HG02642 (cell line): ENCODE results near the gene COX8A.
A peak's percentile ranks its signal among the peaks of the same experiment; 100 is the strongest.
"Not testable (repeated sequence)": the region's sequence is repeated elsewhere in the genome, so short reads cannot be mapped to it uniquely, and the experiment has no call there.

ENCODE experiments used
- ATAC-seq: cut with Tn5 transposase; IDR thresholded peaks from one replicate; pipeline ENCODE4 v1.9.1; 2021; ENCODE audit warnings: mild to moderate bottlenecking; ENCODE audit not compliant: unreplicated experiment, poor library complexity

The COX8A gene

GRCh38 chr11:63974259-63975143 lies at the start of gene COX8A:
COX8A (plus strand) TSS chr11:63974620; CDS start chr11:63974681, 61 bp downstream.
- peak; percentile 94 for ATAC-seq

GRCh38 chr11:63929616-63930015 lies 44.8 kb upstream of the COX8A start:
- no peak for ATAC-seq

GRCh38 chr11:63931045-63931444 lies 43.4 kb upstream of the COX8A start:
- no peak for ATAC-seq

GRCh38 chr11:63931876-63932275 lies 42.5 kb upstream of the COX8A start:
- no peak for ATAC-seq

GRCh38 chr11:63933459-63933858 lies 41.0 kb upstream of the COX8A start:
- no peak for ATAC-seq

- peak; percentile 18 for ATAC-seq
Observed at GRCh38 chr11:63937713-63938478, 36.5 kb upstream of the COX8A start.

GRCh38 chr11:63938479-63939396 lies 35.7 kb upstream of the COX8A start, which contains the start of gene NAA40:
NAA40 (plus strand) TSS chr11:63939002; CDS start chr11:63939097, 95 bp downstream.
- ATAC-seq, result peak; percentile 91

- no peak for ATAC-seq
Observed at GRCh38 chr11:63939397-63939891, 35.0 kb upstream of the COX8A start.

- ATAC-seq, result no peak
Observed at GRCh38 chr11:63940786-63941185, 33.6 kb upstream of the COX8A start.

- ATAC-seq, result no peak
Observed at GRCh38 chr11:63941901-63942300, 32.5 kb upstream of the COX8A start.

GRCh38 chr11:63942803-63943202 lies 31.6 kb upstream of the COX8A start:
- no peak for ATAC-seq

- no peak for ATAC-seq
Observed at GRCh38 chr11:63944987-63945386, 29.4 kb upstream of the COX8A start.

- ATAC-seq, result peak; percentile 54
Observed at GRCh38 chr11:63945477-63946163, 28.8 kb upstream of the COX8A start.

- no peak for ATAC-seq
Observed at GRCh38 chr11:63951779-63952536, 22.5 kb upstream of the COX8A start.

- ATAC-seq, result no peak
Observed at GRCh38 chr11:63952570-63952969, 21.9 kb upstream of the COX8A start.

- ATAC-seq, result no peak
Observed at GRCh38 chr11:63958008-63958407, 16.4 kb upstream of the COX8A start.

- ATAC-seq, result no peak
Observed at GRCh38 chr11:63961608-63962412, 12.6 kb upstream of the COX8A start.

- not testable (repeated sequence) for ATAC-seq
Observed at GRCh38 chr11:63963895-63964294, 10.5 kb upstream of the COX8A start.
